NCI-H524 treated with DMSO at 0.1 percent for 48 hours (cell line): ENCODE data around the gene GNAZ.

ENCODE experiments used
- DNase-seq: peaks from one replicate; lab custom pipeline; 2025; lab: John Stamatoyannopoulos, UW

The GNAZ gene

GRCh38 chr22:23064381-23065068 lies 5.8 kb upstream of the GNAZ start:
- no peak for DNase-seq

- DNase-seq, result no peak
These were observed 5.3 kb upstream of the GNAZ start for GRCh38 chr22:23065069-23065451.

DNA sequence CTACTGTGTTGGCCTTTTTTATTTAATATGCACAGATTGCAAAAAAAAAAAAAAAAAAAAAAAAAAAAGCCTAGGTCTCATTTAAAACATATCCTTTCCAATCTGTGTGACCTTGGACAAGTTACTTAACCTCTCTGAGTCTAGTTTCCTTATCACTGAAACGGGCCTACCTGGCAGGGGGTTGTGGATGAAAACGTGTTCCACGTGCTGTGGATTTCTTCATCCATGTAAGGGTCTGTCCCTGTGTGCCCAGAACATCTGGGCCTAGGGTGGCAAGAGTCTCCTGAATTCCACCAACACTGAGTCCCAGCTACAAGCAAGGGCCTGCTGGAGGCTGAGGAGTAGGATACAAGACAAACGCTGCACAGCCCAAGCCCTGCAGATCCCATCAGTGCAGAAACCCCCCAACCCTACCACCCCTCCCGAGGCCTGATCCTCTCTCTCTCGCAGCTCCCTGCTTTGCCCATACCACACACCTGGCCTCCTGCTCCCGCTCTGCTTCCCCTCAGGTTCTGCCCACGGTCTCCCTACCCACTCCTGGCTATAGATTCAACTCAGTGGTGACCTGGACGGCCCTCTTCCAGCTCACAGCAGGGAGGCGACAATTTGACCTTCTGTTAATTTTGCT lies 4.7 kb upstream of the GNAZ start:
- DNase-seq, result no peak

DNA sequence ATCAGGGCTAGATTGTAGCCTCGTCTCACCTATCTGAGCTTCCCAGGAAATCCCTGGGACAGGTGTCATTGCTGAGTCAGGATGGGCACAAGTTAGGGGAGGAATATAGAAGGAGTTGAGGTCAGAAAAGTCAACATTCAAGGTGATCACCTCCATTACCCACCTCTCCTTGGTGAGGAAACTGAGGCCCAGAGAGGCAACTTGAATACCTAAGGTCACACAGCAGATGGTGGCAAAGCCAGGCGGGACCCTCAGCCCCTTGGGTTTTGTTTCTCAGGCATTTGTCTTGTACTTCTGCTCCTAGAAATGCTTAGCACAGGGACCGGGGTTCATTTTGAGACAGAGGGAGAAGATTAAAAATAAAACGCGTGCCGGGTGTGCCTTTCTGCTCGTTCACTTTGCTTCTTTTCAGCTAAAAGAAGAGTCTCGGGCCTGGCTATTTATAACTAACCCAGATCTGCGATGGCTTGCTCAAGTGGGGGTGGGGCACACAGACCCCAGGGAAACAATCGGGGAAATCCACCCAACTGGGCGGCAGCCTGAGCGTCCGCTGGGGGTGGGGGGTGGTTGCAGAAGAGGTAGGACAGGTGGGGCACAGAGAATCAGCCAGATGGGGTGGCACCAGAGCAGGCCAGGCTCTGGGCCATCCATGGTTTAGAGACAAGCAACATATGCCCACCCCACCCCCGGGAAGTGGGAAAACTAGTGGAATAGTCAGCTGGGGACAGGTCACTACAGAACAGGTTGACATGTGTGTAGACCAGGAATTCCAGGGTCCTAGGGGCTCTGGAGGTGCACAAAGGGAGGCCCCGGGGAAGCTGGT lies 3.9 kb upstream of the GNAZ start:
- no peak for DNase-seq

- DNase-seq, result no peak
These were observed 3.2 kb upstream of the GNAZ start for GRCh38 chr22:23067023-23067650.

- no peak for DNase-seq
These were observed 2.6 kb upstream of the GNAZ start for GRCh38 chr22:23067691-23068090.

DNA sequence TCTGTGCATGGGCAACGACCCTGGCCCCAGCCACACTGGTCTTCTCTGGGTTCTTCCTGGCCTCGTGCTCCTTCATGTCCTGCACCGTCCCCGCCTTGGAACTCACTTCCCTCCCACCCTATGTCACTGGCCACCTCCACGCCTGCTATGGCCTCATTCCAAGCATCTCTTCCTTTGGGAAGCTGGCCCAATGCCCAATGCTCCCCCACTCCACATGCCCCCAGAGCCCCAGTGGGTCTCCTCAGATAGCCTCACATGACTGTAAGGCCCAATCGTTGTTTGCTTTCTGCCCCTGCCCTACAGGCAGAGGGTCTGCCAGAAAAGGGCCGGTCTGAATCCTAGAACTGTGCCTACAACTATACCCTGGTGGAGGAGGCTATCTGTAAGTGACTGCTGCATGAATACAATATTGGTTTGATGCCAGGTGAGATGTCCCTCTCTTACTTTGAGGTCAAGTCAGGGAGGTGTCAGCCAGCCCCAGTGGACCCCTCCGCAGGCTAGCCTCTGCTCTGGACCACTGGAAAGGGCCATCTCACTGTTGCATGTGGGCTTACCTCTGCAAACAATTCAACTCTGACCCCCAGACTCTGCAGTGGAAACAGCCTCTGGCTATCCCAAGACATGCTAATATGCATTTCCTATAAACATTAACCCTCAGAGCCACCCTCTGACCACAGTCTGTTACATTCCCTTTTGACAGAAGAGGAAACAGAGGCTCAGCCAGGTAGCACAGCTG lies 2.1 kb upstream of the GNAZ start:
- DNase-seq, result no peak

DNA sequence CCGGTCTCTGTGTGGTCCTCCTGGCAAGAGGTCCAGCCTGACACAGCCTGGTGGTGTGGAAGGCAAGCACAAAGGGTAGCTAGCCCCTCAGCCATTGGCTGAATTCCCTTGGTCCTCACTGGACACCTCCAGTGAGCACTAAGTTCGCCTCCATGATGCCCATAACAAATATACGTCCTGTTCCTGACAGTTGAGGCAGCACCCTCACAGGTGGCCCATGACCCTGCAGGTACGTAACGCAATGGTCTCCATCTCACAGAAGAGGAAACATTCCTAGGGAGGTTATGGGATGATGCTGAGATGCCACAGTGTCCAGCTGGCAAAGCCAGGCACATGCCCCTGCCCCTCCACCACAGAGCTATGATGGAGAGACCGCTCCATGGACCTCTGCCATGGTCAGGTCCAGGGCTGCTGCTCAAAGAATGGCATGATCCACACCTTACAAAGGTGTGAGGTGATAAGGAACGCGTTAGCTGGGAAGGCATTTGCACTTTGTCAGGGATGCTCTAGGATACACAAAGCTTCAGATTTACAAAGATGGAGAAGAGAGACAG lies 1.4 kb upstream of the GNAZ start:
- no peak for DNase-seq

DNA sequence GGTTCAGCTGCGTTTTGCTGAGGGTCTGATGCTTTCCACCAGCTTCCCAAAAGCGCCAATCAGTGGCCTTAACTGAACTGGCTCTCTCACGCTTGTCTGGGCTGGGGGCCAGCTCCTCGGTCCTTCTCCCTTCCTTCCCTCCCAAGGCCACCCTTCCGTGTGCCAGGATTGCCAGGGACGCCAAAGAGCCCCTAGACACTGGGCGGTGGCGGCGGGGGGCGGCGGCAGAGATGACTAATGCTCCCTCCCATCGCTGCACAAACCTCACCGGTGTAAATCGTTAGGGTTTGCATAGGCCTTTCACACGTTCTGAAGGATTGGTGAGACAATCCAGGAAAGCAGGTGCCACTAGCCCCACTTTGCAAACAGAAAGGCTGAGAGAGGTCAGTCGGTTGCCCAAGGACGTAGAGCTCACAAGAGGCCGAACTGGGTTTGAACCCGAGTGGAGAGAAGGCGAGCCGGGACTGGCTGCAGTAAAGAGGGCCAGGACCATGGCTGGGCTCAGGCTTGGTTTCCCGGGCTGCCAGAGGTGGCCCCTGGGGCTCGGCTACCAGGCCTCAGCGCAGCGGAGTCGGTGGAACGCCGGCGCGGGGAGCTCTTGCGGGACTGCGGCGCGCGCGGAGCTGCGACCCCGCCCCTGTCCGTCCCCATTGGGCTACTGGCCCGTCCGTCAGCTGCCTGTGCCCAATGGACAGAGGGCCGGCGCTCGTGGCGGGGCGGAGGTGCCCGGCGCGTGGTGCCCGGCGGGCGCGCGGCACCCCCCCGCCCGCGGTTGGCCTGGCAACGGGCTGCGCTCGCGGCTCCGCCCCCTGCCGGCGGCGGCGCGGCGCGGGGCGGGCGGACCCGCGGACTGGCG lies 589 bp upstream of the GNAZ start:
- peak; percentile 49 for DNase-seq

DNA sequence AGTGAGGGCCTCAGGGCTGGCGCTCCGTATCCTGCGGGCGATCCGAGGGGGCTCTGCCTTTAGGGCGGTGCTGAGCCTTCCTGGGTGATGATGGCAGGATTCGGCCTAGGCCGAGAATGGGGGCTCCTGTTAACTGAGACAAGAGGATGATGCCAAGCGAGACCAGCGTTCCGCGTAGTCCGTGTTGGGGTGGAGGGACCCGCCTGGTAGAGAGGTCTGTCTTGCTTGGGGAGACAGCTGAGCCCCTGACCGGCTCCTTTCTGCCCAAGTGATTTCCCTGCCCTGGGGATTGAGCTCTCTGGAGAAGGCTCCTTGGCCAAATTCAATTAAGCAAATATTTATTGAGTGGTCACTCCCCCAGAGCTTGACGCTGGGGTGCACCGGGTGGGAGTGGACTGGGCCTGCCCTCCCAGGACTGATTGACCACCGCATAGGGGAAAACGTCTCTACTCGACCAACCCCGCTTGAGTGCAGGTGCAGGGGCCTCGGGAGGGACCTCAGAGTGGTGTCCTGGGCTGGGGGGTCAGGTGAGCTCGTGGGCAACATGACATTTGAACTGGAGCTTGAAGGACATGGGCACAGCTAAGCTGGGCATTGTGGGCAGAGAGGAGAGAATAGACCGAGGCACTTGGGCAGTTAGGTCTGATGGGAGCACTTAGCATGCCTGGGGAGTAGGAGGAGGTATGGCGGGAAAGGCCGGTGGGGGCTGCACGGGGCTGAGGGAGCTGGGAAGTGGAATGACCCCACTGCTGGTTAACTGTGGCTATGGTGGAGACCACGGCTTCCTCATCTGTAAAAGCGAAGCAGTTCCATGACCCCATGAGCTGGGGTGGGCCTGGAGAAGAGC lies 1.1 kb downstream of the GNAZ start:
- DNase-seq, result no peak

DNA sequence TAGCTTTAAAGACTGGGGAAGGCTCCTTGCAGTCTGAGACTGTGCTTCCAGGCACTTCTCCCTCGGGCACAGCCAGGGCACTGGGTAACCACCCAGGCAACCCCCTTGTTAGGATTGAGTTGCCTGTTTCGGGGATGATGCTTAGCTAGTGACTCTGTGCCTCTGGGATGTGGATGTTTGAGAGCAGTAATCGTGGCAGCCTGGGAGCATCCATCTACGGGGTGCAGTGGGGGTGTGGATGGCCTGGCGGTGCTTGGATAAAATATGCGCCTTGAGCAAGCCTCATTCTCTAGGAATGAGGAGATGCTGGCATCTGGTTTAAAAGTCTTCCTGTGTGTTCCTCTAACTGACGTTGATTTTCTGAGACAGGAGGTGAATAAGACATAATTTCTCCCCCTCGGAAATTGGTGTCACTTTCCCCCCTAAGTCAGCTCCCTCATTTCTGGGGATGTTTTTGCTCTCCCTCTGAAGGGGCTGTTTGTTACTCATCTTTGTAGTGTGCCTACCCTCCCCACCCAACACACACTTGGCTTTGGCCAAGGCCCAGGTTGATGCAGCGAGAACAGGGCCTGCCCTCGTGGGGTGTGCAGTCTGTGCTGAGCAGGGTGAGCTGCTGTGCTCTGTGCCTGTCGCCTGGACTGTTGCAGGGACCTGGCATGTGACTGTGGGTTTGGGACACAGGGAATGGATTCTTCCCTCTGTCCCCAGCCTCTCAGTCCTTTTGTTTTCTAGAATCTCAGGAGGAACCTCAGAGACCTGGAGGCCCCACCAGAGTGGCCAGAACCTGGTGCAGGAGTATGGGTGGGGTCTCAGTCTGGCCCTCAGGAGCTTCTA lies 2.0 kb downstream of the GNAZ start:
- DNase-seq, result no peak

DNA sequence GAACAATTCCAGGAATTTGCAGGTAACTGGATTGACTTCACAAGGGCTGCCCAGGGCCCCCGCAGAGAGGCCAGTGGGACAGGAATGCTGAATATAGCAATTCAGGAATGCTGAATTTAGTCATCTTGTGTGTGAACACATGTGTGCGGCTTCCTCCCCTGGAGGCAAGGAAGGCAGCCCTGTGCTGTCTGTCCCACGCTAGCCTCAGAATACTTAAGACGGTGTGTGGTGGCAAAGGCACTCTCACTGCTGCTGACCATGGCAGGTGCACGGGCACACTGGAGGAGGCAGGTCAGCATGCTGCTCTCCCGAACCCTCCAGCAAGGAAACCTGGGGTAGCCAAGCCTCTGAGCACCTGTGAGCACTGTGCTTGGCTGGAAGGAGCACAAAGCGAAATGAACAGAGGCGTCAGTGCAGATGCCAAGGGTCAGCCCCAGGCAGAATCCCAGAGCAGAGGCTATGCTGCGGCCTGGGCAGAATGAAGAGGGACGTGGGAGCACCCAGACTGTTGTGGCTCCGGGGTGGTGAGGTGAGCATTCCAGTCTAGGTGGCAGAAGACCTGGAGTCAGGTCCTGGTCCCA lies 2.7 kb downstream of the GNAZ start:
- no peak for DNase-seq

- no peak for DNase-seq
These were observed 3.4 kb downstream of the GNAZ start for GRCh38 chr22:23073526-23074229.

GRCh38 chr22:23074451-23074850 lies 4.1 kb downstream of the GNAZ start:
- no peak for DNase-seq

DNA sequence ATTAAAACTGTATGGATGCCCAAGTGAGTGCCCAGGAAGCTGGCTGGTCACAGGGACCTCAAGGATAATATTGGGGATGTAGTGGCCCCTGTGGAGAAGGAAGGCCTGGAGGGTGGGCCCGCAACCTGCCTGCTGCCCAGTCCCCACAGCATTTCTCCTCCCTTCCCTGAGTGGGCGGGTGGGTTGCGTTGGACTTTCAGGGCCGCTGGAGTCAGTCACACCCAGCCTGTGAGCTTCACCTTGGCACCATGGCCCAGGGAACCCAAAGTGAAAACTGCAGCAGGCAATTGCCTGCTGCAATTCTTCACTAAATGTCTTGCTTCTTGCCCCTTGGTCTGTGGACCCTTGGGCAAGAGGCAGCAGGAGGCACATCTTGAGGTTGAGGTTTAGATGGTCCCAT lies 4.7 kb downstream of the GNAZ start:
- no peak for DNase-seq

DNA sequence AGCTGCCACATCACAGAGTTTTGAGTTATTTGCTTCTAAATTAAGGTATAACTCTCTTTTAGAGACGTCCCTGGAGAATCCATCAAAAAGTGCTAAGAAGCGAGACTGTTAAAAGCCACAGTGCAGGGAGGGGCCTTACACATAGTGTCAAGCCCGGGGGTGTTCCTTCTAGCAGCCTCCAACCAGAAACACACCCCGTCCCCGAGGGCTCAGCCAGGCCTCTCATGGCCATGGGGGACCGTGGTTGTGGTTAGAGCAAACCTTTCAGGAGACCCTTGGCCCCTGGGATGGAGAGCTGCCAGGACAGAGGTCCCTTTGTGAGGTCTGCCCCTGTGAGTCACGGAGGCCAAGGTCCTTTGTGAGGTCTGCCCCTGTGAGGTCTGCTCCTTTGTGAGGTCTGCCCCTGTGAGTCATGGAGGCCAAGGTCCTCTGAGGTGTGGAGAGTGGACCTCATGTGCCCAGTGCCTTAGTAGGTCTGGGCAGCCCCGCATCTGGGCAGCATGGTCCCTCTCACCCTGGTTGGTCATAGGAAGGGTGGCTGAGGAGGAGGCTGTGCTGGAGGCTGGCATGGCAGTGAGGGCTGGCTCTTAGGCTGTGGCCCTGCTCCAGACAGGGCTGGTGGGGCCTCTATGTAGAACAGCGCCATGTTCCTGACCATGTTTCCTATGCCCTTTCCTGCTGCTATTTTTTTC lies 5.4 kb downstream of the GNAZ start:
- no peak for DNase-seq

DNA sequence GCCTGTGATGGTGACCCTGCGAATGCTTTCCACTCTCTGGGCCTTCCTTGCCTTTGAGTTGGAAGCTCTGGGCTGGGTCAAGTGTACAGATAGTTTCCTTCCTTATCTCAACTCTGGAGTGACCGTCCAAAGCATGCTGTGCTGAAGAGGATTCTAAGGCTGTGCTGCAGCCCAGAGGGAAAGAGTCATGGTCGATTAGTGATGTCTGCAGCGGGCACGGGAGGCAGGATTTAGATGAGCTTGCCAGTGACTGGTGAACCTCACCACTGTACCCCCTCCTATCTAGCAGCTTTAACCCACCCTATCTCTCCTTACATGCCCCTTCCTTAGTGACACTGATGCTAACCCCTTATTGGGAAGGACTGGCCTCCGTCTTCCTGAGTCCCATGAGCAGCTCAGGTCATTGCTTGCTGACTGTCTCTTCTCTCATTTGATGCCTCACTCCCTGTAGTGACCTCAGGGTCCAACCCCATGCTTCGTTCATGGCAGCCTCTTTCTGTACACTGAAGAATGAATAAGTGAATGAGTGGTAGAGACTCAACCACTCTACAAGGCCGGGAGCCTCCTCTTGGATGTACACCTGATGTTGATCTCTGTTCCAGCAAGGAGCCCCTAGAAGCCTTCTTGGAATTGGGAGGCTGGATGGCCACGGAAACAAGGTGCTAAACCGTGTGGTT lies 6.7 kb downstream of the GNAZ start:
- no peak for DNase-seq
